H9 (cell line): ENCODE data around the gene ZBTB16. TPM values are rescaled to one million over a fixed set of nuclear protein-coding genes. Genes with fewer than 3 reads are reported as not detected.

Experiments used
- DNase-seq: peaks from one replicate; pipeline ENCODE4 v3.0.0-alpha.2; 2017
- H2AFZ ChIP-seq: one replicate; pipeline ENCODE4 v1.6.1; 2013; ENCODE audit warnings: mild to moderate bottlenecking, low read length, control low read depth, moderate library complexity
- H2AK5ac ChIP-seq: 2 replicates; pipeline ENCODE4 v1.6.1; 2013; ENCODE audit warnings: low read length, control low read depth, mixed read lengths; ENCODE audit not compliant: insufficient read length
- H2BK120ac ChIP-seq: one replicate; pipeline ENCODE4 v1.6.1; 2013; ENCODE audit warnings: low read depth, mild to moderate bottlenecking, low read length, control low read depth, inconsistent platforms; ENCODE audit not compliant: poor library complexity, severe bottlenecking
- H2BK12ac ChIP-seq: 2 replicates; pipeline ENCODE4 v1.6.1; 2013; ENCODE audit warnings: low read length, control low read depth, mixed read lengths, low read depth; ENCODE audit not compliant: insufficient read length
- H2BK15ac ChIP-seq: 2 replicates; pipeline ENCODE4 v1.6.1; 2013; ENCODE audit warnings: low read depth, low read length, control low read depth
- H2BK20ac ChIP-seq: one replicate; pipeline ENCODE4 v1.6.1; 2013; ENCODE audit warnings: low read depth, mild to moderate bottlenecking, low read length, control low read depth, inconsistent platforms; ENCODE audit not compliant: poor library complexity, severe bottlenecking
- H2BK5ac ChIP-seq: 2 replicates; pipeline ENCODE4 v1.6.1; 2013; ENCODE audit warnings: low read length, control low read depth, mixed read lengths; ENCODE audit not compliant: insufficient read length
- H3K14ac ChIP-seq: 2 replicates; pipeline ENCODE4 v1.6.1; 2013; ENCODE audit warnings: low read length, control low read depth; ENCODE audit not compliant: insufficient read depth
- H3K18ac ChIP-seq: 2 replicates; pipeline ENCODE4 v1.6.1; 2013; ENCODE audit warnings: low read depth, mild to moderate bottlenecking, mixed read lengths, low read length, control low read depth; ENCODE audit not compliant: insufficient read length
- H3K23ac ChIP-seq: 2 replicates; pipeline ENCODE4 v1.6.1; 2013; ENCODE audit warnings: low read length, control low read depth, mixed read lengths, low read depth; ENCODE audit not compliant: insufficient read length
- H3K23me2 ChIP-seq: 2 replicates; pipeline ENCODE4 v1.6.1; 2013; ENCODE audit warnings: low read depth, mild to moderate bottlenecking, mixed read lengths, low read length, control low read depth; ENCODE audit not compliant: insufficient read length, poor library complexity, severe bottlenecking
- H3K27ac ChIP-seq: 2 replicates; pipeline ENCODE4 v1.5.1; 2013; ENCODE audit warnings: low read length, control low read depth, mixed read lengths, low read depth; ENCODE audit not compliant: insufficient read length
- H3K27me3 ChIP-seq: 2 replicates; pipeline ENCODE4 v1.6.1; 2013; ENCODE audit warnings: low read length, control low read depth, inconsistent platforms; ENCODE audit not compliant: insufficient read depth
- H3K4ac ChIP-seq: 2 replicates; pipeline ENCODE4 v1.6.1; 2013; ENCODE audit warnings: low read depth, mild to moderate bottlenecking, control low read depth, inconsistent platforms, low read length, moderate library complexity
- H3K4me1 ChIP-seq: 2 replicates; pipeline ENCODE4 v1.6.1; 2013; ENCODE audit warnings: low read length, control low read depth, inconsistent platforms; ENCODE audit not compliant: insufficient read depth
- H3K4me2 ChIP-seq: 2 replicates; pipeline ENCODE4 v1.6.1; 2013; ENCODE audit warnings: low read length, control low read depth, mixed read lengths; ENCODE audit not compliant: insufficient read length, insufficient read depth
- H3K56ac ChIP-seq: 2 replicates; pipeline ENCODE4 v1.6.1; 2013; ENCODE audit warnings: low read depth, mild to moderate bottlenecking, mixed read lengths, low read length, control low read depth; ENCODE audit not compliant: insufficient read length
- H3K79me1 ChIP-seq: 2 replicates; pipeline ENCODE4 v1.6.1; 2013; ENCODE audit warnings: low read depth, mild to moderate bottlenecking, moderate library complexity, low read length, control low read depth, inconsistent platforms; ENCODE audit not compliant: insufficient read depth, poor library complexity, severe bottlenecking
- H3K79me2 ChIP-seq: 2 replicates; pipeline ENCODE4 v1.6.1; 2013; ENCODE audit warnings: low read length, control low read depth, inconsistent platforms; ENCODE audit not compliant: insufficient read depth
- H3K9ac ChIP-seq: 2 replicates; pipeline ENCODE4 v1.6.1; 2013; ENCODE audit warnings: low read length, control low read depth, mixed read lengths; ENCODE audit not compliant: insufficient read length; ENCODE audit errors: extremely low read depth
- H3K9me3 ChIP-seq: one replicate; pipeline ENCODE4 v1.6.1; 2013; ENCODE audit warnings: low read depth, low read length, inconsistent platforms; ENCODE audit not compliant: control insufficient read depth
- H3T11ph ChIP-seq: one replicate; pipeline ENCODE4 v1.6.1; 2013; ENCODE audit warnings: mild to moderate bottlenecking, low read length, control low read depth, inconsistent platforms
- H4K20me1 ChIP-seq: one replicate; pipeline ENCODE4 v1.6.1; 2013; ENCODE audit not compliant: control insufficient read depth, insufficient read length, insufficient read depth
- H4K5ac ChIP-seq: 2 replicates; pipeline ENCODE4 v1.6.1; 2013; ENCODE audit warnings: low read depth, mild to moderate bottlenecking, mixed read lengths, low read length, control low read depth; ENCODE audit not compliant: insufficient read length
- H4K8ac ChIP-seq: replicated peaks from 2 replicates; pipeline ENCODE4 v1.6.1; 2013; ENCODE audit warnings: low read length, control low read depth, mixed read lengths, low read depth; ENCODE audit not compliant: insufficient read length
- H4K91ac ChIP-seq: 2 replicates; pipeline ENCODE4 v1.6.1; 2013; ENCODE audit warnings: low read depth, mild to moderate bottlenecking, moderate library complexity, mixed read lengths, low read length, control low read depth; ENCODE audit not compliant: insufficient read length
- H3K27ac Mint-ChIP-seq, 3 experiments: 2 replicates in 2 of 3; 3 replicates in 1 of 3; pipeline ENCODE4 v1.8.0; 2020 to 2021; ENCODE audit warnings: mixed read lengths in 3 of 3, mild to moderate bottlenecking in 1 of 3, moderate library complexity in 1 of 3
- H3K27me3 Mint-ChIP-seq: 2 replicates; pipeline ENCODE4 v1.8.0; 2021; ENCODE audit warnings: low read depth, mild to moderate bottlenecking, moderate library complexity, mixed read lengths
- H3K36me3 Mint-ChIP-seq, 3 experiments: 2 replicates in 2 of 3; 3 replicates in 1 of 3; pipeline ENCODE4 v1.8.0; 2020 to 2021; ENCODE audit warnings: low read depth in 3 of 3, mixed read lengths in 3 of 3; ENCODE audit not compliant: insufficient read depth in 1 of 3
- H3K4me1 Mint-ChIP-seq, 2 experiments: 2 replicates each; pipeline ENCODE4 v1.8.0; 2020; ENCODE audit warnings: mixed read lengths in 2 of 2
- H3K4me3 Mint-ChIP-seq, 2 experiments: 2 replicates in 1 of 2; 3 replicates in 1 of 2; pipeline ENCODE4 v1.8.0; 2020 to 2021; ENCODE audit warnings: mild to moderate bottlenecking in 2 of 2, mixed read lengths in 2 of 2, moderate library complexity in 1 of 2
- H3K9me3 Mint-ChIP-seq, 2 experiments: 2 replicates in 1 of 2; 3 replicates in 1 of 2; pipeline ENCODE4 v1.8.0; 2020; ENCODE audit warnings: mild to moderate bottlenecking in 2 of 2, mixed read lengths in 2 of 2, moderate library complexity in 1 of 2
- CTCF ChIP-seq: fragments of 200-600 bp; sonication (generic); conservative IDR thresholded peaks from 3 replicates; pipeline ENCODE4 v1.8.0; 2021; ENCODE audit warnings: antibody characterized with exemption, mild to moderate bottlenecking
- WGBS: extraction: QIAGEN DNeasy Blood & Tissue Kit; methylation state at CpG from one replicate; pipeline ENCODE4 v1.1.7; 2013; ENCODE audit warnings: missing lambda C conversion rate, low lambda C conversion rate, mixed read lengths; ENCODE audit not compliant: insufficient read length; ENCODE audit errors: extremely low coverage; 5-methylcytosine and 5-hydroxymethylcytosine counted together
- total RNA-seq: library from RNA; stranded (reverse); gene quantifications from 2 replicates; pipeline ENCODE4 v1.2.1, GENCODE V29; 2021

The ZBTB16 gene
- total RNA-seq, 1 experiment from 2014 or later, result not detected

- Mint-ChIP-seq H3K9me3 (no peaks in the 10 kb centered on the region; a peak in 1 of 5 replicates), H3K36me3 (no peaks in the 10 kb centered on the region; a peak in 1 of 7 replicates), H3K27ac (no peak overlapping the region), H3K4me1 (peaks cover 3% of the 10 kb centered on the region in 2 experiments; a peak in 1 of 4 replicates), H3K4me3 (no peak overlapping the region), H3K27me3 (peaks cover 46% of the 10 kb centered on the region)
- Histone ChIP-seq H2BK120ac (no peak overlapping the region), H3K4ac (no peak overlapping the region), H3K4me2 (no peak overlapping the region), H4K5ac (no peak overlapping the region), H3K27me3 (no peaks in the 10 kb centered on the region), H4K91ac (no peak overlapping the region), H2AFZ (no peak overlapping the region), H3K18ac (no peak overlapping the region), H3T11ph (no peak overlapping the region), H3K23me2 (peaks cover 4% of the 10 kb centered on the region), H3K9ac (no peak overlapping the region), H2BK15ac (no peak overlapping the region), H3K23ac (no peak overlapping the region), H4K20me1 (no peaks in the 10 kb centered on the region), H4K8ac (no peak overlapping the region), H2BK12ac (no peak overlapping the region), H2AK5ac (no peak overlapping the region), H3K56ac (no peak overlapping the region), H3K79me2 (no peaks in the 10 kb centered on the region), H2BK20ac (no peak overlapping the region), H3K4me1 (no peaks in the 10 kb centered on the region), H3K9me3 (no peaks in the 10 kb centered on the region), H3K14ac (no peak overlapping the region), H2BK5ac (no peak overlapping the region), H3K27ac (no peak overlapping the region), H3K79me1 (no peaks in the 10 kb centered on the region)
- no peak for DNase-seq
- TF ChIP-seq CTCF, result no peak
- no CpG with 5 or more reads among the region's 5 CpGs for WGBS
These were observed 26.4 kb upstream of the ZBTB16 start for GRCh38 chr11:114033066-114033465.
